ENCODE results near the gene CRYBA1.
"Not testable (repeated sequence)": the region's sequence is repeated elsewhere in the genome, so short reads cannot be mapped to it uniquely, and the experiment has no call there.

CRYBA1 gene

GRCh38 chr17:29238133-29238850 lies 8.4 kb upstream of the CRYBA1 start:
- DNase-seq, result no peak

DNA sequence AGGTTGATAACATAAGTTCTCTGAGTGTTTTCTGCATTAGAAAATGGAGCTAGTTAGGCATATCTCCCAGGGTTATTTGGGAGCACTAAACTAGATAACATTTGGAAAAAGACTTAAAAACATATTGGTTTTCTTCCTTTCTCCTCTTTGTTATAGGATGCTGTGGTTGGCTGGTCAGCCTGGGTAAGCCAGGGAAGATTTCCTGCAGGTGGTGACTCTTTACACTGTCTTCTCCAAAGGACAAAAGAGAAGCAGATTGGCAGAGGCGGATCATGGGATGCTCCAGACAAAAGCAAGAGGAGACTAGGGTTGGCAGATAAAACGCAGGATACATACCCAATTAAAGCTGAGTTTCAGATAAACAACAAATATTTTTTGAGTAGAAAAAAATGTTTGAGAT lies 6.2 kb upstream of the CRYBA1 start:
- no peak for DNase-seq

DNA sequence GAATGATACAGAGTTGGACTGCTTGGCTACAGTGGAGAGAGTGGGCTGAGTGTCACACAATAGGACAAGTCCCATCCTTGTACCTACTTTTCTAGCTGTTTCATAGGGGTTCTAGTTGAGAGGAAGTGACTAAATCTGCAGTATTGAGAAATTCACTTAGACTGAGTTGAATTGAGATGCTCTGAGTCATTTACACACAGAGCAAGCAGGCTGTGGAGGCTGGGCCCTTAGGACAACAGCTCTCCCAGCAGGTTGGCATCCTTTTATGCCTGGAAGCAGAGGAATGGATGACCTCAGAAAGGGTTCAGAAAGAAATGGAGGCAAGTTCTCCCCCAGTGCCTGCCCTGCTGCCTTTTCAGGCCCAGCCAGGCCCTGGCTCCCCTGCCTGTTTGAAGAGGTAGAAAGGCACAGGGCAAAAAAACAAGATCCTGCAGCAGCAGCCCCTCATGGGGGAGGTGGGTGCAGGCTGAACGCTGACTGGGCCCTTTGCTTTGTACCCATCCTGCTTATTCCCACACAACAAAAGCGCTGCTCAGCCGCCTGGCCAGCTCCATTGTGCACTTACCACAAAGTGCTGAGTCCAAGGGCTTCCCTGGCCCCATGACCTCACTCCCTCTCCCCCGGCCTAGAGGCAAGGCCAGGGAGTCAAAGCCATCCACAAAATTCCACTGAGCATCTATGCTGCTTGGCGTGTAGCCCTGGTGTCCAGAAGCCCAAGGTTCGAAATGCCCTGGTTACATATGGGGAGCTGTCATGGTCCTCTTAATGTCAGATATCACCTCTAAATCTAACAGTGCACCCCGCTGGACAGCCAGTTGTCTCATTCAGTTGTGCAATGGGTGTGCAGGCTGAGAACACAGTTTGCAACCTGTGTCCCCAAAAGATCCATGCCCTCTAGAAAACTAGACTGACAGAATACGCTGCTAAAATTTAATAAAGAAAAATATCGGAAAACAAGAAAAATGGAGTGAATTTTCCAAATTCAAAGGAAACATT lies 5.4 kb upstream of the CRYBA1 start:
- DNase-seq, result no peak

DNA sequence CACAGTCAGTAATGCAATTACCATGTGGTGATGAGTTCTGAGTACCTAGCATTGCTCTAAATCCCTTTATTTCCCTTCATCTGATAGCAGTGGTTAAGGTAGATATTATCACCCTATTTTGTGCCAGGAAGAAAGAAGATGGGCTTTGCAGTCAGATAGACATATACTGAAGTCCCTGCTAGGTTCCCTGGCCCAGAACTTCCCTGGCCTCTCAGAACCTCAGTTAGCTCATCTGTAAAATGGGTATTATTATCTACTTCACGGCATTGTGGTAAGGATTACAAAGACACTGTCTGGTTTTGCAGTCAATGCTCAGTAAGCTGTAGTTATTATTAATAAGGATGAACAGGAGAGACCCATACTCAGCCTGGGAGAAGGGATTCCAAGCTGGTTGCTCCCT lies 4.6 kb upstream of the CRYBA1 start:
- no peak for DNase-seq

- DNase-seq, result no peak
These were observed 3.9 kb upstream of the CRYBA1 start for GRCh38 chr17:29242790-29243189.

- no peak for DNase-seq
These were observed 2.9 kb upstream of the CRYBA1 start for GRCh38 chr17:29243792-29244191.

DNA sequence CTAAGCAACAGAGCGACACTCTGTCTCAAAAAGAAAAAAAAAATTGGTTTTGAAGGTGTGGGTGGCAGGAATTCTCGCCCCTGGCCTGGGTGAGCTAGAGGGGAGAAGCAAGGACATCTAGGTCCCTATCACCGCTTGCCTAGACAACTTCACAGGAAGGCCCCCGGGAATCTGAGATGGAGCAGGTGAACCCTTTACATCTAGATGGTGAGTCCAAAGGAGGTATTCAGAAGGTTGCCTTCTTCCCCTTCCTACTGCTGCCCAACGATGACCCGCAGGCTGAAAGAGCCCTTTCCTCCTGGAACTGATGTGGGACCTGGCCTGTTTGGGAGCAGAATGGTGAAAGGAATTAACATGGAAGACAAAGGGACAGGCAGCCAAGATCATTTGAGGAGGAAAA lies 1.3 kb upstream of the CRYBA1 start:
- no peak for DNase-seq

DNA sequence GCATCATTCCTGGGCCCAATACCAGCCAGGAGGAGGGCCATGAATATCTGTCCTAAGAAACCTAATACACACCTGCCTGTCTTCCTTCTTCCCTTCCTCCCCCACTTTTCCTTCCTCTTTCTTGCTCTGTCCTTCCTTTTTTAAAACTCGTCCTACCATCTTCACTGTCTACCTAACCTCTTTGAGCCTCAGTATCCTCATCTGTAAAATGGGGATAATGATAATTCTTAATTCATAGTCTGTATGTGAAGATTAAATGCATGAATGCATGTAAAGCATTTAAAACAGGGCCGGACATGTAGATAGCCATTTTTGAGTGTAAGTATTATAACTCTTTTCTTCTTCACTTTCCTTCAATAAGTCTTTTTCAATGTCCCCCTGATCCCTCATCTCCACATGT lies 560 bp downstream of the CRYBA1 start:
- DNase-seq, result no peak

GRCh38 chr17:29248845-29249244 lies 2.2 kb downstream of the CRYBA1 start:
- DNase-seq, result no peak

DNA sequence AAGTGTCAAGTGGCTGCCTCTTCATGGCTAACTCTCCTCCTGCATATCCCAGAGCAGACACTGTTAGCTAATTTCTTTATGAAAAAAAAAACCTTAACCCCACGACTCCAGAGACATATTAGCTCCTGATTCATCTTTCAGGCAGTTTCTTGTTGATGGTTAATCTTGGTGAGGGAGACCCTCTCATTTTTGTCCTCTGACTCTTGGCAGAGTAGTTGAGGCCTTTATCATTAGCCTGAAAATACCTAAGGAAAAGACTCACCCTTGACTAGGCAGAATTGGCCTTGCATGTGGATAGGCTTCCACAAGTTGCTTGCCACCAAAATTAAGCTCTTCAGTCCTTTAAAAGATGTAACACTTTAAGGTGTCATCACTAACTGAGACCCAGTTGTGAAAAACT lies 4.0 kb downstream of the CRYBA1 start:
- no peak for DNase-seq

DNA sequence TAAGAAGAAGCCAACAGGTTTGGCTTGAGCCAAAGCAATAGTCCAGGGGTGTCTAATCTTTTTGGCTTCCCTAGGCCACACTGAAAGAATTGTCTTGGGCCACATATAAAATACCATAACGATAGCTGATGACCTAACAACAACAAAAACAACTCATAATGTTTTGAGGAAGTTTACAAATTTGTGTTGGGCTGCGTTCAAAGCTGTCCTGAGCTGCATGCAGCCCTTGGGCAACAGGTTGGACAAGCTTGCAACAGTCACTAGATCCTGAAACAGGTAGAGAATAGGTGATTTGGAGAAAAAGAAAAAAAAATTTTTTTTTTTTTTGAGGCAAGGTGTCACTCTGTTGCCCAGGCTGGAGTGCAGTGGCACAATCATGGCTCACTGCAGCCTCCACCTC lies 4.5 kb downstream of the CRYBA1 start:
- no peak for DNase-seq

GRCh38 chr17:29252101-29252791 lies 5.6 kb downstream of the CRYBA1 start:
- no peak for DNase-seq

- no peak for DNase-seq
These were observed 6.4 kb downstream of the CRYBA1 start for GRCh38 chr17:29253037-29253436.

- DNase-seq, result no peak
These were observed 9.4 kb downstream of the CRYBA1 start for GRCh38 chr17:29255926-29256522.

DNA sequence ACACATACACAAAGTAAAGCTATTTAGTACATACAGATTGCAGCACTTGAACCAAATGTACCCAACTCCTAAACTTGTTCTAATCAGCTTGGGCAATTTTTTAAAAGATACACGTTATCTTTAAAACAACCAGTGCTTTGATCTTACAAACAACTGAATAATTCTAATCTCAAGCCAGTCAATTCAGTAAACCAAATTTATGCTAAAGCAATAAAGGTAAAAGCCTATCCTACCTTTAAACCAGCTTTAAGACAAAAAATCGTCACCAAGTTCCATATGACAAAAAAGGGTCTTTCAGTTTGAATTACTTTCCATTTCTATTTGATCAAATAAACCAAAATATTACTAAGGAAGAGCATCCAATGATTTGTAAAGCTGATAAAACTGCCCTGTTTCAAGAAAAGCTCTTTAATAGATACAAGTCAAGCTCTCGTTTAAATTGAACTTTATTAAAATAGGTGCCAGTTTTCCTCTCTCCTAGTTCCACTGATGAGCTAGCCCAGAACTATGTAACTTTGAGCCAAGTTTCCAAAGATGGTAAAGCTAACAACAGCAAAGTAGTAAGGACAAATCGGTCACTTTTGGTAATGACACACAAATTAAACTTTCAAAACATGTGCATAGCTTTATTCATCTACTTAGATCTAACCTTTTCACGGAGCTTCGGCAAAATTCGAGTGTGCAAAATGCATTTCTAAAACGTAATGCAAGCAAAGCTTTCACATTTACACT lies 10.2 kb downstream of the CRYBA1 start:
- DNase-seq, result no peak

GRCh38 chr17:29257756-29258155 lies 11.1 kb downstream of the CRYBA1 start:
- DNase-seq, result no peak

- DNase-seq, result no peak
These were observed 17.3 kb downstream of the CRYBA1 start for GRCh38 chr17:29263916-29264315.

- not testable (repeated sequence) for DNase-seq
These were observed 25.3 kb downstream of the CRYBA1 start for GRCh38 chr17:29271980-29272379.

DNA sequence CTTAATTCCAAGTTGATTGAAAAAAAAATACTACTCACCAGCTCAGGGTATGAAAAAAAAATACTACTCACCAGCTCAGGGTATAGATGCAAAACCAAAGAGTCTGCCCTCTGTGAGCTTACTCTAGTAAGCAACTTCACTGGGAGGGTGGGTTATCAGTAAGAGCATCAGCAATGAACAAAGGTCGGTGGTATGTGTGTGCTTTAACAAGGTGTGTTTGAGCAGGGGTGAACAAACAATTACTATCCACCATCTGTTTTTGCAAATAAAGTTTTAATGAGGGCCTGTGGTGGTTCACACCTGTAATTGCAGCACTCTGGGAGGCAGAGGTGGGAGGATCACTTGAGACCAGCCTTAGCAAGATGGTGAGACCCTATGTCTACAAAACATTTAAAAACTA lies 27.3 kb downstream of the CRYBA1 start:
- no peak for DNase-seq

DNA sequence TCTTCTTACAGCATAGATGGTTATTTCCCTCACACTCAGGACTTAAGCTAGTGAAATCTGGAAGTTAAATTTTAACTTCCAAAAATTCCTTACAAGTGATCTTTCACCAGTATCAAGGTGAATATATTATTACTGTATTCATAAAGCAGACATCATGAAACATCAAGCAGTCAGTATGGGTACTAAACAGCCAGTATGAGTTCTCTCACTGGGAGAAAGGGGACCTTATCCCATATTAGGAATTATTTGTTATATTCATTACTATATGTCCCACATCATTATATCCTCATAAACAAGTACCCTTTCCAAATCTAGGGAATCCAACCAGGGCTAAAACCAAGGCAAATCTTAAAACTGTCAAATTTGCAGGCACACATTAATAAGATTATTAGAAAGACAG lies 32.0 kb downstream of the CRYBA1 start:
- no peak for DNase-seq

GRCh38 chr17:29279397-29280070 lies 32.9 kb downstream of the CRYBA1 start:
- DNase-seq, result no peak

DNA sequence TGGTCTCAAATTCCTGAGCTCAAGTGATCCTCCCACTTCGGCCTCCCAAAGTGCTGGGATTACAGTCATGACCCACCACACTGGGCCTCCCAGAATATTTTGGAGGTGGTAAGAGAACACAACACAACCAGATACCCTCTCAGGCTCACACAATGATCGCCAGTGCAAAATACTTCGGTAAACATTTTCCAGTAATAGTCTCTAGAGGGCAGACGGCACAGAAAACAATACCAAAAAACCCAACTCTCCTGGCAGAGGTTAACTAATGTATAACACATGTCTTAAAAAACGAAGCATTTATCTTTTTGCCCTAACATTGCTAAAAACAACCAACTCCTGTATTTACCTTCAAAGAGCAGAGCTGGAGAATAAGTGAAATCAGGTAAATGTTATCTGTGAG lies 36.8 kb downstream of the CRYBA1 start:
- DNase-seq, result no peak
